ENCODE measurements around the gene NPEPPS.
"Not testable (repeated sequence)": the region's sequence is repeated elsewhere in the genome, so short reads cannot be mapped to it uniquely, and the experiment has no call there.

Gene NPEPPS

DNA sequence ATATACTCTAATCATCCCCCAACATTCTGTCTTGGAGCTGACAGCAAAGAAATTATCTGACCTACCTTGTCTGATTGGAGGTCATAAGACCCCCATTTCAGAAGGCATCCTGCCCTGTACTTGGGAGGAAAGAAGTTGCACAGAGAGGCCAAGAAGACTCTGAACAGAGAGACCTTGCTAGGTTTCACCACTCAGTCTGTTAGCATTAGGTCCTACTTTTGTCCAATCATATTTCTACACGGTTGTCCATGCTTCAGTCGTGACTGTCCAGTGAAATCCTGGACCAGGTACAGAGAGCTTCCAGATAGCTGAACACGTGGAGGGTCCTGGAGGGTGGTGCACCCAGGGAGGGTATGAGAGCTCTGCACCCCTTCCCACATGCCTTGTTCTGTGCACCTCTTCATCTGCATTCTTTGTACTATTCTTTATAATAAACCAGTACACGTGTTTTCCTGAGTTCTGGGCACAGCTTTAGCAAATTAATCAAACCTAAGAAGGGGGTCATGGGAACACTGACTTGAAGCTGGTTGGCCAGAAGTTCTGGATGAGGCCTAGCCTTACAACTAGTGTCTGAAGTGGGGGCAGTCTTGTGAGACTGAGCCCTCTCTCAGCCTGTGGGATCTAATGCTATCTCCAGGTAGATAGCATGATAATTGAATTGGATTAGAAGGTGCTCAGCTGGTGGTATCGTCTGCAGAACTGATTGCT is 30.9 kb downstream of the NPEPPS start:
- not testable (repeated sequence) for DNase-seq

DNA sequence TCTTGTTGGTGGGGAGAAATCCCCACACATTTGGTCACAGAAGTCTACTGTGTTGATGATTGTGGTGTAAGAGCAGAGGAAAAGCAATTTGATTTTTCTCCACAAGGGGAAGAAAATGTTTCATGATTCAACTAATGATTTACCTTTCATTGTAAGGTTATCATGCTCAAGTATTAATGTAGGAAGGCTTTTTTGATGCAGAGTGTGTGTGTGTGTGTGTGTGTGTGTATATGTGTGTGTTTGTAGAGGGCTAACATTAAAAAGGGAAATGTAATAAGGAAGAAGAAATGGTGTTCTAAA is 31.4 kb downstream of the NPEPPS start:
- DNase-seq: not testable (repeated sequence)

DNA sequence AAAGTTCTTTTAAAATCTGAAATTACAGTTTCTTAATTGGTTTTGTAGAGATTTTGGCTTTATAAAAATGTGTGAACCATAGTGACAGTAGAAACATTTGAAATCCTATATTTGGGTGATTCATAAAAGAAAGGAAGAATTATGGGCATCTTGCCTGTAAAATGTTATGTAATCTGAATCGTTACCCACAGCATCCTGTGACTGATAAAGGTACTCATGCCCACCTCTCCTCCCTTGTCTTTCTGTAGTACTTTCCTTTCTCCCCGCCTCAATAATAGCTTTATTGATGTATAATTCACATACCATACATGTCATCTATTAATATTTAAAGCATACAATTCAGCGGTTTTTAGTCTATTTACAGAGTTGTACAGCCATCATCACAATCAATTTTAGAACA is 36.4 kb downstream of the NPEPPS start:
- DNase-seq: not testable (repeated sequence)

DNA sequence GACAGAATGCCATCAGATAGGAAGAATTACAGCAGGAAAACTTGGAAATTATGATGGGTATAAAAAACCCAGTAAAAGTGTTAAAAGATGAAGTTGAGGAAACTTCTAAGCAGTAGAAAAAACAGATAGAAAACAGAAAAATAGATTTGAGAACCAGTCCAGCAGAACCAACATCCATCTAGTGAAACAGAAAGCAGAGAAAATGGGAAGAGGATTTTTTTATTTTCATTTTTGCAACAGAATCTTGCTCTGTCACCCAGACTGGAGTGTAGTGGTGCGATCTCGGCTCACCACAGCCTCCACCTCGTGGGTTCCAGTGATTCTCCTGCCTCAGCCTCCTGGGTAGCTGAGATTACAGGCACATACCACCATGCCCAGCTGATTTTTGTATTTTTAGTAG is 41.7 kb downstream of the NPEPPS start:
- DNase-seq: not testable (repeated sequence)

- DNase-seq: not testable (repeated sequence)
These were observed 51.5 kb downstream of the NPEPPS start for GRCh38 chr17:47582416-47582815.

DNA sequence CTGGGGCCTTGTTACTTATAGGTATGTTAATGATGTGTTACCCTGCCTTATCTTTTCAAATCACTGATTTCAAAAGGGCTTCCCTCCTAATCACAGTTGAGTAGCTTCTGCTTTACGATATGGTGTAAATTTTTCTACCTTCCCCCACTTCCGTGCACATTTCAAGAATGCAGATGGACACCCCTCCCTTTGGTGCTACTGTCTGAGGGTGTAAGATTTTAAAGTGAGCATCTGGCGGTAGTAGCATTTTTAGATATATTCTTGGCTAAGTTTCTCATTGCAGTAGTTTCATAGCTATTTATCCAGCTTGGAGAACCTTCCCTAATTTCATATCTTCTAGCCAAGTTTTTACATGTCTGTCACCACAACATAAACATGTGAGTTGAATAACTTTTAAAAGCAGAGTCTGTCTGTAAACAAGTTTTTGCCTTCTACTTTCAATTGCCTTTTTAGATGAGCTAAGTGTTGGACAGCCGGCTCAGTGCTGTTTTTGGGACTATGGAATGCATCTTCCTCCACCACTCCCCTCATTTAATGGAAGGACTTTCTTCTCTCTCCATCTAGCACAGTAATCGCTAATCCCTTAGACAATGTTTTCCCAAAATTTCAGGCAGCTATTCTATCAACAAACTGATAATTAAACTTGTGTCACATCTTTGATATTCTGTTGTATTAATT is 55.6 kb downstream of the NPEPPS start:
- DNase-seq: not testable (repeated sequence)

DNA sequence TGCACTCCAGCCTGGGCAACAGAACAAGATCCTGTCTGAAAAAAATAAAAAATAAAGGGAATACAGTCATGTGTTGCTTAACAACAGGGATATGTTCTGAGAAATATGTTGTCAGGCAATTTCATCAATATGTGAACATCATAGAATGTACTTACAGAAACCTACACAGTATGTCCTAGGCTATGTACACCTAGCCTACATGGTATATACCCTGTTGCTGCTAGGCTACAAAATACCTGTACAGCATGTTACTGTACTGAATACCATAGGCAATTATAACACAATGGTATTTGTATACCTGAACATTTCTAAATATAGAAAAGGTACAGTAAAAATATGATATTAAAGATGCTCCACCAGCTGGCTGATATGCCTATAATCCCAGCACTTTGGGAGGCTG is 62.6 kb downstream of the NPEPPS start:
- not testable (repeated sequence) for DNase-seq

DNA sequence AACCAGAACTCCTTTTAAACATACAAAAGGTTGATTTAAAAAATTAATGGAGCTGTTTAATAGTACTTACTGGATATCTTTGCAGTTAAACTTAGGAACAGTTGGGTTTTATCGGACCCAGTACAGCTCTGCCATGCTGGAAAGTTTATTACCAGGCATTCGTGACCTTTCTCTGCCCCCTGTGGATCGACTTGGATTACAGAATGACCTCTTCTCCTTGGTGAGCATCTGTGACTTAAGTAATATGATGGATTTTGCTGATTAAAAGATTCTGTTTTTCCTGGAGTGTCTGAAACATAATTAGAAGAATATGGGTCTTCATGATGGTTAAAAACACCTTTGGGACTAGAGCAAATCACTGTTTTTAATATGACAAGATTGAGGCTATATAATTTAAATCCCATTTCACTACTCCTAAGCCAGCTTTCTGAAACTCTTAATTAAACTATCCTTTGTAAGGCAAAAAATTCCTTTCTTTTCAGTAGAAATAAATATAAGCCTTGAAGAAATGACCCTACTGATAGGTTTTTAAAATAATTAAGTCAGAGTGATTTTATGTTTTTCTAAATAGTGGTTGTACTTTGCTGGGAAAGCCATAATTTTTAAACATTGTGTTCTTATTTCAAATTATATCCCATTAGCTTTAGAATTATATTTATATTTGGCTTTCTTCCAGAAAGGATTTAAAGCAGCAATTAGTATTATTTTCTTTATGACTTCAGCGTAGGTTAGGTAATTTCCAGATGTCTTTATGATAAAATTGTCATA is 73.1 kb downstream of the NPEPPS start:
- DNase-seq: no peak

DNA sequence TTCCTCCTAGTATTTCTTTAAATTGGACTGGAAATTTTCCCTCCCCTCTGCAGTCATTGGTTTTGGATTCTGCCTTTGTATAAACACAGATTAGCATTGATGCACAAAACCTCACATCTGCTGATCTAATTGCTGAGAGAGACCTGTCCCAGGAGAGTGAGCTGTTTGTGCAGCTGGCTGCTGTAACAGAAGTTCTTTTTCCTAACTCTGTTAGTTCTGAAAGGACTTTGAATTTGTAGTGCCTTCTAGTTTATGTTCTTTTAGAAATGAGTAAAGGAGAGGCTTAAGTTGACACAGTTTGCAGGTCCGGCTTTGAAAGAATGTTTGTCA is 73.7 kb downstream of the NPEPPS start:
- DNase-seq: no peak

- DNase-seq: no peak
These were observed 74.1 kb downstream of the NPEPPS start for GRCh38 chr17:47605011-47605410.

DNA sequence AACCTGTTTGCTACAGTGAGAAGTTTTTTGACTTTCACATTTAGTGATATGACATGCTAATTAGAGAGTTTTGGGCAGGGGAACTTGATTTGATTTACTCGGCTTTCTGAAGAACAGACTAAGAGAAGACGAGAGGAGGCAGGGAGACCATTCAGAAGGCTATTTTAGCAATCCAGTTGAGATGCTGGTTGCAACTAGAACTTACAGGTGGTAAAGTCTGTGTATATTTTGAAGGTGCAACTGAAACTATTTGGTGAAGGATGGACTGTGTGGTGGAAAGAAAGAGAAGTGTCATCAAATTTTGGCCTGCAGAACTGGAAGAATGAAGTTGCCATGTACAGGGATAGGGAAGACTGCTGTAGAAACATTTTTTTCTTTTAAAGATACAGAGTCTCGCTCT is 76.6 kb downstream of the NPEPPS start:
- DNase-seq: no peak

- no peak for DNase-seq
These were observed 80.8 kb downstream of the NPEPPS start for GRCh38 chr17:47611372-47612350.

GRCh38 chr17:47615766-47616424 is 85.0 kb downstream of the NPEPPS start:
- DNase-seq: peak in 1 of 2 donors; percentile 68

DNA sequence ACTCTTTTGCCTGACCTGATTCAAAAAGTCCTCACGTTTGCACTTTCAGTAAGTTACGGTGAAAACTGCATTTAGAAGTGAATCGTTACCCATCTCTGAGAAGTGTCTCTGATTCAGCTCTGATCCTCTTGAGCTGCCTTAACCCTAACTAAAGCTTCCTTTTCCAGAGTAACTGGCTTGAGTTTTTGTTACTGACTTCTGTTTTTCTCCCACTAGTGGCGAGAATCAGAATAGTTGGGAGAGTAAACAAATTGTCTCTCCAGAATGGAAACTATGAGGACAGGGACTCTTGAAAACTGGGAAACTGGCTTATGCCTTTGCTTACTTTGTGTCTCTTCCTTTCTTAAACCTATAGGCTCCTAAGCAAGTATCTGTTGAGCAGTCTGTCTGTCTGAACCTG is 87.5 kb downstream of the NPEPPS start:
- DNase-seq: no peak

DNA sequence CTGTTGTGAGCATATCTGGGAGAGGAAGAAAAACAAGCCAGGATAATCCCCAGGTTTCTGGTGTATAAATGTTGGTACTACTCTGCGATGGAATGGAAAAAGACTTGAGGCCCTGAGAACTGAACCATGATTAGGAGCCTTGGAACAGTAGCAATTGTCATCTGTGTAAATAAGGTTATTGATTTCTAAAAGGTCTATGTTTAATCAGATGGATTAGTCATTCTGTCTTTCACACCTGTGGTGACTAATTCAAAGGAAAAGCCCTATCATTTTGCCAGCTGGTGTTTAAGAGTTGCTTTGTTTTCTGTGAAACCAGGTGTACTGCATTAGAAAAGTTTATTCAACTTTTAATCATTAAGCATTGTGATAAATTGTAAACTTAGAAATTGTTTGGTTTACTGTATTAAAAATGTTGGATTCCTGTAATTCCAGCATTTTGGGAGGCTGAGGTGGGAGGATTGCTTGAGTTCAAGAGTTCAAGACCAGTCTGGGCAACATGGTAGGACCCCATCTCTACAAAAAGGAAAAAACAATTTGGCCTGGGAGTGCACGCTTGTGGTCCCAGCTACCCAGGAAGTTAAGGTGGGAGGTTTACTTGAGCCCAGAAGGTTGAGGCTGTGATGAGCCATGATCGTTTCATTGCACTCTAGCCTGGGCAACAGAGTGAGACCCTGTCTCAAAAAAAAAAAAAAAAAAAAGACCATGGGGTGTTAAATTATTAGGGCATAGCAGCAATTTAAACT is 89.8 kb downstream of the NPEPPS start:
- no peak for DNase-seq

GRCh38 chr17:47621293-47622179 is 90.6 kb downstream of the NPEPPS start:
- no peak for DNase-seq

- no peak for DNase-seq
These were observed 91.3 kb downstream of the NPEPPS start for GRCh38 chr17:47622180-47622549.

DNA sequence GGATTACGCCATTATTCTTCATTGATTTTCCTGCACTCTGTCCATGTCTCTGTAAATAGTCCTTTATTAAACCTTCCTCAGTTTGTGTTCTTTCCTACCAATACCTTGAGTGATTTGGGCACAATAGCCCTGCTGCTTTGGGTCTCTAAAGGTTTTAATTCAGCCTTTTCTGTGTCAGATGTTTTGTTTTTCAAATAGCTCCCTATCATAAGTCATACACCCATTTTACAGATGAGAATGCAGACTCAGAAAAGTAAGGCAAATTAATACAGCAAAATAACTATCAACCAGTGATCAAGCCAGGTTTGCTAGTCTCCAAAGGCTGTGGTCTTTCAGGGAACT is 93.8 kb downstream of the NPEPPS start:
- no peak for DNase-seq

DNA sequence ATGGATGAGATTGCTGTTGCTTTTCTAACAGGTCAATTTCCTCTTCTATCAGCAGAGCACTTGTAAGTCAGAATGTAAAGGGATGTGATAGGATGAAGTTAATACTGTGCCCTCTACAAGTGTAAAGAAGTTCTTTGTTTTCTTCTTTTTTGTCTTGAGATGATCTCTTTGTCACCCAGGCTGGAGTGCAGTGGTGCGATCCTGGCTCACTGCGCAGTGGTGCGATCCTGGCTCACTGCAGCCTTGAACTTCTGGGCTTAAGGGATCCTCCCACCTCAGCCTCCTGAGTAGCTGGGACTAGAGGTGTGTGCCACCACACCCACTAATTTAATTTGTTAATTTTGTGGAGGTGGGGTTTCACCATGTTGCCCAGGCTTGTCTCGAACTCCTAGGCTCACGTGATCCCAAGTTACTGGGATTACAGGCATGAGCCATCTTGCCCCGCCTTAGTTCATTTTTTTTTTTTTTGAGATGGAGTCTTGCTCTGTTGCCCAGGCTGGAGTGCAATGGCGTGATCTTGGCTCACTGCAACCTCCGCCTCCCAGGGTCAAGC is 97.2 kb downstream of the NPEPPS start:
- DNase-seq: no peak

- DNase-seq: no peak
These were observed 98.9 kb downstream of the NPEPPS start for GRCh38 chr17:47629826-47630225.

All from CD4-positive, alpha-beta T cell treated with Interferon alpha-2 for 1 hour (primary cell).